Astrocyte of the hippocampus (primary cell): ENCODE results near the gene TEX29.

Experiments used
- DNase-seq: peaks from one replicate; pipeline ENCODE4 v3.0.0; 2011; ENCODE audit warnings: low read depth, low spot score

TEX29 gene

DNA sequence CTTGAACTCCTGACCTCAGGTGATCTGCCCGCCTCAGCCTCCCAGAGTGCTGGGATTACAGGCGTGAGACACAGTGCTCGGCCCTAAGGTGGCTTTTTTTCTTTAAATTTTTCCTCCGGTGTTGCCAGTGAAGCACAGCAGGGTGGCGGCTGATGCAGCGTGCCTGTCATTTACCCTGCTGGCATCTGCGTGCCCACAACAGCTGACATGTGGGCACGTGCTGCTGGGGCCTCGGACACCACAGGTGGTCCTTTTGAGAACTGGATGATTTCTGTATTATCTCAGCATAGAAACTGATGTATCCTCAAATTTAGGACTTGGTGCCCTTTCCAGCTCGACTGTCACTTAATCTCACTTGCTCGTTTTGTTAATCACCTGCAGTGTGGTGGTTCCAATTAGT is 31.2 kb upstream of the TEX29 start:
- DNase-seq = no peak

- no peak for DNase-seq
Measured at GRCh38 chr13:111291908-111292307, 28.5 kb upstream of the TEX29 start.

DNA sequence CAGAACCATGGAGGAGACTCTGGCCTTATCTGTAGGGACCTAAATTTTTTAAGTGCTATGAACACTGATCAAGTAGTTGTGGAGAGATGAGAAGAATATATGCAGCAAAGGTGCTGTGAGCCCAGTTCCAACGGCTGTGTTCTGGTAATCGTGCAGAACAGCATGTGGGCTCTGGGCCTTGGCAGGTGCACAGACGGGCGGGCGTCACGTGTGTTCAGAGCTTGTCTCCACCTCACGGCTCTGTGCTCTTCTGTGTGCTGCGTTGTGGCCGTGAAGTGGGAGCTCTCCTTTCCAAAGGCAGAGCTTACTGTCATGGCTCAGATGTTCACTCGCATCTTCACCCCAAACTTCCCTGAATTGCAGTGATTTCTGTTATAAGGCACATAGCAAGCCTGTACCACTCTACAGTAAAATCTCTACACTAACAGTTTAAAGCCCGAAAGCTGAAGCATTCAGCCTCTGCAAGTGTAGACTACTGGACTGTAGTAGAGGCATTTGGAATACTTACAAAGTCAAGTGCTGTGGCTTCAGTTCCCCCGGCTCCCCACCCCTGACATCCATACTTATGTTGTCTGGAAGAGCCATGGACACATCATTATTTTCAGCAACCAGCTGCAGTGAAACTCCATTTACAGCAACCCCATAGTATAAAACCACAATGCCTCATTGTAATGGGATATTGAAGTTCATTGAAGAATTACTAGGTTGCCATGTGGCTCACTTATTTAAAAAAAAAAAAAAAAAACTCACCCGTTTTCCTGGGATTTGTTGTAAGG is 27.5 kb upstream of the TEX29 start:
- no peak for DNase-seq

DNA sequence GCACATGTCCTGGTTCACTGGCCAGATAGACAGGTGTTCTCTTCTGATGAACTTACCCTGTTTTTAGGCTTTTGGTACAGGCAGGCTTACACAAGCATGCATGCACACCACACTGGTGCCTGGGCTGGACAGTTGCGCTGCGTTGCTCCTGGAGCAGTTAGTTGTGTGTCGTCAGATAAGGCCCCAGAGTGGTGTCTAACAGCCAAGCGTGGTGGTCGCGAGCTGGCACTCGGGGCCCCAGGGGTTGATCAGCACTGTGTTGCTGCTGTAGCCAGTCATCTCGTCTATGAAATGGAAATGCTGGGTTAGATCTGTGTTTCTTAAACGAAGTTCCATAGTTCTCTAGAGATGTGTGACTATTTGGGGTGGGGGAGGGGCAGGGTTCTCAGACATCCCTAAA is 24.6 kb upstream of the TEX29 start:
- no peak for DNase-seq

- DNase-seq = no peak
Measured at GRCh38 chr13:111296417-111296816, 24.0 kb upstream of the TEX29 start.

GRCh38 chr13:111298214-111298975 is 22.0 kb upstream of the TEX29 start:
- DNase-seq = no peak

- no peak for DNase-seq
Measured at GRCh38 chr13:111302045-111302726, 18.3 kb upstream of the TEX29 start.

DNA sequence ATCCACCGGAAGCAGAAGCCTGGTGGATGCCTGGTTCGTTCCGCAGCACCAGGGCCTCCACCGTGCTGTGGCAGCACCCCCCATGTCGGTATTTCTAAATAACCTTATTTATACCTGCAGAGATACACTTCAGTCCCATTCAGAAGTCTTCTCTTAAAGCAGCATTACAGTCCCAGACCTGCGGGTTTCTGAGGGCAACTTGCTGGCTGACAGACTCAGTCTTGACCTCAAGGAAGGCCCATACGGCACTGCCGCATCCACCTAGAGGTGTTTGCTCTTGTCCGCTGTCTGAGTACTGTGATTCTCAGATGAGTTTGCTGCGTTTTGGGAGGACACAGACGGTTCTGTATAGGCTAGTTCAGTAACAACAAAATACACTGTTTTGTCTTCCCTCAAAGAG is 16.9 kb upstream of the TEX29 start:
- no peak for DNase-seq

DNA sequence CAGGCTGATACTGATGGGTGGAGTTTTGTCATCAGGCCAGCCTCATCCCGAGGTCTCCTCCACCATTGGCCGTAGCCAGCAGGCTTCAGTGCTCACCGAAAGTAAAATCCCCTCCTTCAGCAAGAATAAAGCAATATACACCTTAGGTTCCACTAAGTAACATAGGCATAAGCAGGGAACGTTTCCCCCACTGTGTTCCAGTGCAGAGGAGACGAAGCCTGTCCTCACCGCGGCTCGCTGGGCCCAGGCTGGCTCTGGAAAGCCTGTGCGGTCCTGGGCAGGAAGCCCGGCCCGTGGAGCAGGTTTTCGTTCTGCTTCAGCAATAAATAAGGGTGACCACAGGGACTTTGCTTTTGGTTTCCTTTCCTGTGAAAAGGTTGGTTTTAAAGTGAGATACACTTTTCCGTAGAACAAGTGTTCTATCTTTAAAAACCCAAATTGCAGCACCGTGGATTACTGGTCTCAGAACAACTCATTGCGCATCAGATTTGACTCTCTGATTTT is 16.3 kb upstream of the TEX29 start:
- no peak for DNase-seq

- no peak for DNase-seq
Measured at GRCh38 chr13:111304603-111305289, 15.7 kb upstream of the TEX29 start.

GRCh38 chr13:111312944-111313590 is 7.4 kb upstream of the TEX29 start:
- DNase-seq = no peak

DNA sequence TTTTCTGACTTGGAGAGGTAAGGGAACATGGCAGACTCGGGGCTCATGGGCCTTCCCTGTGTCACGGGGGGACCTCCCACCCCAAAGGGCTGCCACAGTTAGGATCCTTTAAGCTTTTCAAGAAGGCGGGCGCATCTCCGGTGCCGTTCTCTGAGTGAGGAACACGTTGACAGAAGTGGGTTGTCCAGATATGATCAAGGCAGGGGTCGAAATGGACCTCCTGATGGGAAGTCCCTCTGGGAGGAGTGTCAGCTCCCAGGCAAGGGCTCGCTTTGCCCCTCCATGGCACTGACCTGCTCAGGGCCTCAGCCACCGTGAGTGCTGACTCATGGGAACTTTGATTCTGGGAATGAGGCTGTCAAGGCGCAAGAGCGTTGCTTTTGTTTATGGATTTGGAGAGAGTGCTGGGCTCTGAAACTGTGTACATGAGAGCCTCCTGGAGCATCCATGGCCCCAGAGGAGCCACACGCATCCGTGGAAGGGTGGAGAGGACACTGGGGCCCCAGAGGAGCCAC is 6.5 kb upstream of the TEX29 start:
- DNase-seq = no peak

DNA sequence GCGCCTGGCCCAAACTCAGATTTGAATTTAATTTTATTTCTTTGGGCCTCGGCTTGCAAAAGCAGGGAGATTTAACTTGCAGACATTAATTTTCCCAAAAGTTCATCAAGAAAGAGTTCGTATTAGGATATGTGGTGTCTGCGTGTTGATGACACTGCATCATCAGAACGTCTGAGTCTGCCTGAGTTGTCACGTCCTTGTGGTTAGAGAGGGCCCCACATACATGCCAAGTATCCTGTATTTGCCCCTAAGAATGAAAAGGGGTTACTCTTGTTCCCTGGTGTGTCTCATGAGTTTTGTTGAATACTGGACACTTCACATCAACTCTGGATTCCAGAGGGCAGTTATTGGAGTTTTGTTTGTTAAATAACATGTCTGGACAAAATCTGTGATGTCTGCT is 5.6 kb upstream of the TEX29 start:
- DNase-seq = no peak

GRCh38 chr13:111315347-111315995 is 5.0 kb upstream of the TEX29 start:
- no peak for DNase-seq

- no peak for DNase-seq
Measured at GRCh38 chr13:111316161-111316730, 4.2 kb upstream of the TEX29 start.

- DNase-seq = no peak
Measured at GRCh38 chr13:111317042-111317550, 3.3 kb upstream of the TEX29 start.

GRCh38 chr13:111317571-111318345 is 2.7 kb upstream of the TEX29 start:
- DNase-seq = no peak

- DNase-seq = no peak
Measured at GRCh38 chr13:111318386-111318785, 2.1 kb upstream of the TEX29 start.

DNA sequence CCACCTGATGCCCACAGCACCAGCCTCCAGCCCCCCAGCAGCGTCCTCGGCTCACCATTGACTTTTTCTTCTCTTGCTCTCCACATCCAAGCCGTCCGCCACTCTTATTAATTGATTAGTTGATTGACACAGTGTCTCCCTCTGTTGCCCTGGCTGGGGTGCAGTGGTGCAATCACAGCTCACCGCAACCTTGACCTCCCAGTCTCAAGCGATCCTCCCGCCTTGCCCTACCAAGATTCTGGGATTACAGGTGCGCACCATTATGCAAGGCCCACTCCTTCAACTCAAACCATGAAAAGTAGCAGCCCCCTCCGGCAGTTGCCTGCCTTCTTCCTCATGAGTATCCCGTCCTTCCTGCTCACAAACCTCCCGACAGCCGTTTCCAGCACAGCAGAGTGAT is 921 bp upstream of the TEX29 start:
- DNase-seq = no peak
